Astrocyte of the hippocampus (primary cell): Measurements from ENCODE around the gene TNFRSF12A.
"Not testable (repeated sequence)": the region's sequence is repeated elsewhere in the genome, so short reads cannot be mapped to it uniquely, and the experiment has no call there.

Experiments
- DNase-seq: peaks from one replicate; pipeline ENCODE4 v3.0.0; 2011; ENCODE audit warnings: low read depth, low spot score

The TNFRSF12A gene

DNA sequence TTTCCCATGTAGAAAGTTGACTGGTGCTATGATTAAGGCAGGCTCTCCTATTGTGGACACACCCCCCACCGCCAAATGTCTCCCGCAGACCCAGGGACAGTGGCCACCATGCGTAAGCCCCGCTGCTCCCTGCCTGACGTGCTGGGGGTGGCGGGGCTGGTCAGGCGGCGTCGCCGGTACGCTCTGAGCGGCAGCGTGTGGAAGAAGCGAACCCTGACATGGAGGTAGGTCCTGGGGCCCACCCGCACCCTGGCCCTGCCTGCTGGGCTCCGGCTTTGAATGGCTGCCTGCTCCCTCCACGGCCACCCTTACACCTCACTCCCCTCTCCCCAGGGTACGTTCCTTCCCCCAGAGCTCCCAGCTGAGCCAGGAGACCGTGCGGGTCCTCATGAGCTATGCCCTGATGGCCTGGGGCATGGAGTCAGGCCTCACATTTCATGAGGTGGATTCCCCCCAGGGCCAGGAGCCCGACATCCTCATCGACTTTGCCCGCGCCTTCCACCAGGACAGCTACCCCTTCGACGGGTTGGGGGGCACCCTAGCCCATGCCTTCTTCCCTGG lies 29.8 kb downstream of the TNFRSF12A start:
- DNase-seq, result no peak

DNA sequence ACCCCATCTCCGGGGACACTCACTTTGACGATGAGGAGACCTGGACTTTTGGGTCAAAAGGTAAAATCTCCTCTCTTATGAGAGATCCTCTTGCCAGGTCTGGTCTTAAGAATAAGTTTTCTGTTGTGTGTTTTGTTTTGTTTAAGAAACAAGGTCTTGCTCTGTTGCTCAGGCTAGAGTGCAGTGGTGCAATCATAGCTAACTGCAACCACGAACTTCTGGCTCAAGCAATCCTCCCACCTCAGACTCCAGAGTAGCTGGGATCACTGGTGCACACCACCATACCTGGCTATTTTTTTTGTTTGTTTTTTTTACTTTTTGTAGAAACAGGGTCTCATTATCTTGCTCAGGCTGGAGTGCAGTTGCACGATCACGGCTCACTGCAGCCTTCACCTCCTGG lies 30.3 kb downstream of the TNFRSF12A start:
- DNase-seq, result no peak

DNA sequence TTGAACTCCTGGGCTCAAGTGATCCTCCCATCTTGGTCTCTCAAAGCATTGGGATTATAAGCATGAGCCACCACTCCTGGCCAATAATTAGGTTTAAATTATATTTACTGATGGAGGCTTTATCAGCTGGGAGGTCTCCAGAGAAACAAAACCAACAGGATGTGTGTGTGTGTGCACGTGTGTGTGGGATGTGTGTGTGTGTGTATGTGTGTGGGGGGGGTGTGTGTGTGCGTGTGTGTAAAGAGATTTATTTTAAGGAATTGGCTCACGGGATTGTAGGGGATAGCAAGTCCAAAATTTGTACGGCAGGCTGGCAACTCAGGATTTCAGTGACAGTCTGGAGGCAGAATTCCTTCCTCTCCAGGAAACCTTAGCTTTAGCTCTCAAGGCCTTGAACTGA lies 30.8 kb downstream of the TNFRSF12A start:
- no peak for DNase-seq

DNA sequence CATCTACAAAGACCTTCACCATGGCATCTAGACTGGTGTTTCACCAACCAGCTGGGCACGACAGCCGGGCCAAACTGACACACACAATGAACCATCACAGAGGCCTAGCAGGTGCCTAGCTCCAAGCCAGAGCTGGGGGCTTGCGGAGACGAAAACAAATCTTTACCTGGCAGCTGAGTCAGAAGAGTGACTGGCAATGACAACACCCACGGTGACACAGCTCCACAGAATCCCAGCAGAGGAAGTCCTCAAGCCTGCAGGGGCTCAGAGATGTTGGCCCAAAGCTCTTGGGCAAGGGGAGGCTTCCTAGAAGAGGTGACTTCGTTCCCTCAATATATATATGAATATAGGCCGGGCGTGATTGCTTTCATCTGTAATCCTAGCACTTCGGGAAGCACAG lies 31.3 kb downstream of the TNFRSF12A start:
- no peak for DNase-seq

DNA sequence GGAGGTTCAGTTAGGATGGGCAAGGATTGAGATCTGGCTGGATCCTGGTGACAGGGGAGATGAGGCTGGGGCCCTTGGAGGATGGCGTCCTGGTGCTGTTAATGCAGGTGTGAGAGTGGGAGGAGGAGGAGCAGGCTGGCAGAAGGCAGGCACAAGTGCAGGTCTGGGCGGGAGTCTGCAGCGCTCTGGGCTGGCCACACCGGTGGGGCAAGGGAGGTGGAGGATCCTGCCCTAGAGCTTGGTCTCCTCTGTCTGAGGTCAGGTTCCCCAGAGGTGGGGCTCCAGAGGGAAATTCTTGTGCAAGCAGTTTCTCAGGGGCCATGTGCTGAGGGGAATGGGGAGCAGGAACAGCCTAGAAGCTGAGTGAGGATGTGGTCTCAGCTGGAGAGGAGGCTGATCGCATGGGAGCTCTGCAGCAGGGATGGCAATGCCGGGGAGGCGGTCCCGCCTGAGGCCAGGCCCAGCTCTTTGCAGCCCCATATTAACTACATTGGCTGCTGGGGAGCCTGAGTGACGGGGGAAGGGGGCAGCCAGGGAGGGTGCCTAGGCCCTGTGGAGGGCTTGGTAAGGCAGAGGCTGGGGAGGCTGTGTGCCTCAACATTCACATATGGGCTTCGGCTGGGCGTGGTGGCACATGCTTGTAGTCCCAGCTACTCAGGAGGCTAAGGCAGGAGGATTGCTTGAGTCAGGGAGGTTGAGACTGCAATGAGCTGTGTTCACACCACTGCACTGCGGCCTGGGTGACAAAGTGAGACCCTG lies 32.6 kb downstream of the TNFRSF12A start:
- not testable (repeated sequence) for DNase-seq

DNA sequence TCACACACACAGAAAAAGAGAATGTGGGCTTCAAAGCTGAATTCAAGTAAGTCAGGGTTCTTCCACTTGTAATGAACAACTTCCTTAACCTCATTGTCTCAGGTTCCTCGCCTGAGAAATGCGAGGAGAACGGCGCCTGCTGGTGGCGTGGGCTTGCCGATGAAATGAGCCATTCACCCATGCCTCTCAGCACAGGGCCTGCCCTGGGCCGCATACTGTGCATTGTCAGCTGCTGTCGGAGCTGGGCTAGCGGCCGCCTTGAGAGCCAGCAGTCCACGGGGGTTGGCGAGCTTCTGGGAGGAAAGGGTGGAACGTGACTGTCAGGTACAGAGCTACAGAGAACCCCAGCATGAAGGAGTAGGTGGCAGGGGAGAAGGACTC lies 33.2 kb downstream of the TNFRSF12A start:
- not testable (repeated sequence) for DNase-seq

DNA sequence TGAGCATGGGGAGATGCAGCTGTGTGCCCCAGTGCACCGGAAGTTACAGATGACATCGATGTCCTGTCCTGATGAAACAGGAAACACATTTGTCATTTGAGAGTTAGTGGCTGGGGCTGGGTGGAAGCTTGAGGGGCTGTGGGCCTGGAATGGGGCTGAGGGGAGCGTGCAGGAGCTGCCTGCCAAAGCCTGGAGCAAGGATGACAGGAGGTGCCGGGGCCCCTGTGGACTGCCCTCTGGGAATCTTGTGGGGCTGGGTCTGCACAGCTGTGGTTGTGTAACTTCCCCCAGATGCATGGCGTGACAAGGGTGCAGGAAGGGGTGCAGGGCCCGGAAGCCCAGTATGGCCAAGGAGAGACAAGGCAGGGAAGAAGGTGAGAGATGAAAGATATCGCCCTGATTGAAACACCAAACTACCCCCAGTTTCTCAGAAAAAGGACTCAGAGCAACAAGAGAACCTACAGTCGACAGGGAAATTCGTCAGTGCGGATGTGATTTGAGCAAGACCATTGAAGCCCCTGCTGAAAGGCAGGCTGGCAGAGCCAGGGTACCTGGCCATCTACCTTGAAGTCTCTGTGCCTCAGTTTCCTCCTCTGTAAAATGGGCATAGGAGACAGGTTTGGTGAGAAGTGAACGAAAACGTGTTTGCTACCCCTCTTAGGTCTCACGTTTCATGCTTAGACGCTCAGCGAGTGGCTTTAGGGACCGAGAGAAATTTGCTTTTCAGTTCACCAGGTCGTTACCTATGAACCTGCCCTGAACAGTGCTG lies 35.0 kb downstream of the TNFRSF12A start:
- no peak for DNase-seq

DNA sequence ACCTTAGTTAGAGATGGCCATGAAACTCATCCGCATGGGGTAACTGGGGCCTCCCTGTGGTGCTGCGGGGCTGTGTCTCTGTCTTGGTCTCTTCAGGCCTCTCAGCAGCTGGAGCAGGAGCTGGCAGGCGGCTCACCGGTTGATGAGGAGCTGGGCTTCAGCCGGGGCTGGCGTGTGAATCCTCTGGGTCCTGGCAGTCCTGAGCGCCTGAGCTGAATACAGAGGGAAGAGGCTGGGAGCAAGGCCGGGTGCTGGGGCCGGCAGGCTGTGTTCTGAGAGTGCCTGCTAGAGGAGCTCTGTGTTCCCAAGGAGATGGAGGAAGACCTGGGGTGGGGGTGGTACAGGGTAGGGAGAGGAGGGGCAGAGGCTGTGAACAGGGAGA lies 35.6 kb downstream of the TNFRSF12A start:
- DNase-seq, result not testable (repeated sequence)

DNA sequence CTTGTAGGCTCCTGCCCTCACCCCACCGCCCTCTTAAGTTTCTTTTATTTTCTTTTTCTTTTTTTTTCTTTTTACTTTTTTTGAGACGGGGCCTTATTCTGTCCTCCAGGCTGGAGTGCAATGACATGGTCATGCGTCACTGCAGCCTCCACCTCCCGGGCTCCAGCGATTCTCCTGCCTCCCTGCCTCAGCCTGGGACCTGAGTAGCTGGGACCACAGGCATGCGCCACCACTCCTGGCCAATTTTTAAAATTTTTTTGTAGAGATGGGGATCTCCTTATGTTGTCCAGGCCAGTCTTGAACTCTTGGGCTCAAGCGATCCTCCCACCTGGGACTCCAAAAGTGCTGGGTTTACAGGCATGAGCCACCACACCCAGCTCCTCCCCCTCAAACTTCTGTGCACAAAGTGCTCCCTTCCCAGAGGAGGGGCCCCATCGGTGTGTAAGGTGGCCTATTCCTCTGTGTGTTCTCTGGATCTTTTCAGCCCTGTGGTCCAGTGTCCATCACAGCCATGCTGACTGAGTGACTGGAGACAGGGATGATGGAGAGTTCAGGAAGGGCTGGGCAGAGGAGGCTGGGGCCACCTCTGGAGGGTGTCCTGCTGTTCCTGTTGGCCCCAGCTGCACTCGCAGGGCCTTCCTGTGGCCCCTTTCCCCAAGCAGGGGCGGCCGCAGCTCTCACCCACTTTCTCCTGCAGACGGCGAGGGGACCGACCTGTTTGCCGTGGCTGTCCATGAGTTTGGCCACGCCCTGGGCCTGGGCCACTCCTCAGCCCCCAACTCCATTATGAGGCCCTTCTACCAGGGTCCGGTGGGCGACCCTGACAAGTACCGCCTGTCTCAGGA lies 36.4 kb downstream of the TNFRSF12A start:
- DNase-seq, result no peak

DNA sequence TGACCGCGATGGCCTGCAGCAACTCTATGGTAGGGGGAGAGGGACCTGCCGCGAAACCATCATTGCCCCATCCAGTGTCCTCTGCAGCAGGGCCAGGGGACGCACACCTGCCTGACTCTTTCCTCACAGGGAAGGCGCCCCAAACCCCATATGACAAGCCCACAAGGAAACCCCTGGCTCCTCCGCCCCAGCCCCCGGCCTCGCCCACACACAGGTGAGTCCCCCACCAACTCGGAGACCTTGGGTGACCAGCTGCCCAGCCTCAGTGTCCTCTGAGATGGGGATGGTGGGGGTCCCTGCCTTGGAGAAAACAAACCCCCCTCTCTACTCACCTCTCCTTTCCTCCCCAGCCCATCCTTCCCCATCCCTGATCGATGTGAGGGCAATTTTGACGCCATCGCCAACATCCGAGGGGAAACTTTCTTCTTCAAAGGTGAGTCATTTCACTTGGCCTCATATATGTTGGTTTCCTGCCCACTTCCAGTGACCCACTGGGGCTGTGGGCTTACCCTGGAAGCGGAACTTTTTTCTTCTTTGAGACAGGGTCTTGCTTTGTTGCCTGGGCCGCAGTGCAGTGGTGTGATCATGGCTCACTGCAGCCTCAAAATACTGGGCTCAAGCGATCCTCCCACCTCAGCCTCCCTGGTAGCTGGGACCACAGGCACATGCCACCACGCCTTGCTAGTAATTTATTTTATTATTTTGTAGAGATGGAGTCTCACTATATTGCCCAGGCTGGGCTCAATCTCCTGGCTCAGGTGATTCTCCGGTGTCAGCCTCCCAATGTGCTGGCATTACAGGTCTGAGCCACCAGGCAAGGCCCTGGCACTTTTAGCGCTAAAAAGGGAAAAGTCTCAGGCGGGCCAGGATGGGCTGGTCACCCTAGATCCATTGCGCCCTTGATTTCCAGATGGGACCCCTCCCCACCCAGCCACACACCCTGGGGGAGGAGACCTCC lies 37.3 kb downstream of the TNFRSF12A start:
- DNase-seq, result no peak

DNA sequence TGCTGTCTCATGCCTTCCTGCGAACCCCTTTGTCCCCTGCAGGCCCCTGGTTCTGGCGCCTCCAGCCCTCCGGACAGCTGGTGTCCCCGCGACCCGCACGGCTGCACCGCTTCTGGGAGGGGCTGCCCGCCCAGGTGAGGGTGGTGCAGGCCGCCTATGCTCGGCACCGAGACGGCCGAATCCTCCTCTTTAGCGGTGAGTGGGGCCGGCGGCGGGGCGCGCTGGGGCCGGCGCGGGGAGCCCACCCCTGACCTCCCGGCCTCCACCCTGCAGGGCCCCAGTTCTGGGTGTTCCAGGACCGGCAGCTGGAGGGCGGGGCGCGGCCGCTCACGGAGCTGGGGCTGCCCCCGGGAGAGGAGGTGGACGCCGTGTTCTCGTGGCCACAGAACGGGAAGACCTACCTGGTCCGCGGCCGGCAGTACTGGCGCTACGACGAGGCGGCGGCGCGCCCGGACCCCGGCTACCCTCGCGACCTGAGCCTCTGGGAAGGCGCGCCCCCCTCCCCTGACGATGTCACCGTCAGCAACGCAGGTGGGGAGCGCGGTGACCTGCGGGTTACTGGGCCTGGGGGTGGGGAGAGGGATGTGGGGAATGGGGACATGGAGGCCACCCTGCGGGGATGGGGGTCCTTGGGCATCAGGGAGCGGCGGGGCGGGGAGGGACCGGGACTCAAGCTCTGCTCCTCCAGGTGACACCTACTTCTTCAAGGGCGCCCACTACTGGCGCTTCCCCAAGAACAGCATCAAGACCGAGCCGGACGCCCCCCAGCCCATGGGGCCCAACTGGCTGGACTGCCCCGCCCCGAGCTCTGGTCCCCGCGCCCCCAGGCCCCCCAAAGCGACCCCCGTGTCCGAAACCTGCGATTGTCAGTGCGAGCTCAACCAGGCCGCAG lies 38.2 kb downstream of the TNFRSF12A start:
- DNase-seq, result peak; percentile 58

DNA sequence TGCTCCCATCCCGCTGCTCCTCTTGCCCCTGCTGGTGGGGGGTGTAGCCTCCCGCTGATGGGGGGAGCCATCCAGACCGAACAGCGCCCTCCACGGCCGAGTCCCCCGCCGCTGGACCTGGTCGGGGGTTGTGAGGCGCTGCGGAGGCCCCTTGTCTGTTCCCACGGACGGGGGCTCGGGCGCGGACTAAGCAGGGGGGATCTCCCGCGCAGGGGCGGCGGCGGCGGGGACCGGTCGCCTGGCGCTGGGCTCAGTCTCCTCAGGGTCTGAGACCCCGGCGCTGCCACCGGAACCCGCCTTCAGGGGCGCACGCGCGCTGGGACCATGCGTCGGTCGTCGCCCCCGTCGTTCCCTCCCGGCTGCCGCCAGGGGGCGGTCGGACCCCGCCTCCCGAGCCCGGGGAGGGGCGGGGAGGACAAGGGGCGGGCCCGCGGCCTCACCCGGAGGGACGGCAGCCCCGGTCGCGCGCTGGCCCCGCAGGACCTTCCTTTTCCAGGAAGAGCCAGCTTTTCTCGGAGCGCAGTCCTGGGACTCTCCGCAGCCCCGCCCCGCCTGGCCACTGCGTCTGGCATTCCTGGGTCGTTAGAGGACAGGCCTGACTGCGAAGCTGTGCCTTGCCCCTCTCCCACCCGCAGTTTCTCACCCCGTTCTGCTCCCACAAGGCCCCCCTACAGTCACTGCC lies 39.0 kb downstream of the TNFRSF12A start:
- DNase-seq, result peak; percentile 96

DNA sequence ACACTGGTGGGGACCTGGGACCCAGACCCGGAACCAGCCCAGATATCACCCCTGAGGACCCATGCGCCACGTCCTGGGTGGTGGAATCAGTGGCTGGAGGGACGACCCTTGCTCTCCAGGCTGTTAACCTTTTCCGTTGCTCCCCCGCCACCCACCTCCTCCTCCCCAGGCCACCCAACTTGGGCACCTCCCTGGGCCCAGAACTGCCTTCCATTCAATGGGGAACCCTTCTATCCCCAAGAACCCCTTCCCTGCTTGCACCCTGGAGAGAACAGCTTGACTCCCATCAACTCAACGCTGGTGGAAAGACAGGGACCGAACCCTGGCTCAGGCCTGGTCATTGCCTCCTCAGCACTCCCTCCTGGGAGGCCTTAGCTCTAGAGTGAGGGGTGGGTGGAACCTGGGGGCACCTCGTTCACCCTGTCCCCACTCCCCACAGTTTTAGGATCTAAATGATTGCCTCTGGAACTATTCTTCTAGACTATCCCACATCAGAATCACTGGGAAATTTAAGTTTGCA lies 39.6 kb downstream of the TNFRSF12A start:
- DNase-seq, result no peak

DNA sequence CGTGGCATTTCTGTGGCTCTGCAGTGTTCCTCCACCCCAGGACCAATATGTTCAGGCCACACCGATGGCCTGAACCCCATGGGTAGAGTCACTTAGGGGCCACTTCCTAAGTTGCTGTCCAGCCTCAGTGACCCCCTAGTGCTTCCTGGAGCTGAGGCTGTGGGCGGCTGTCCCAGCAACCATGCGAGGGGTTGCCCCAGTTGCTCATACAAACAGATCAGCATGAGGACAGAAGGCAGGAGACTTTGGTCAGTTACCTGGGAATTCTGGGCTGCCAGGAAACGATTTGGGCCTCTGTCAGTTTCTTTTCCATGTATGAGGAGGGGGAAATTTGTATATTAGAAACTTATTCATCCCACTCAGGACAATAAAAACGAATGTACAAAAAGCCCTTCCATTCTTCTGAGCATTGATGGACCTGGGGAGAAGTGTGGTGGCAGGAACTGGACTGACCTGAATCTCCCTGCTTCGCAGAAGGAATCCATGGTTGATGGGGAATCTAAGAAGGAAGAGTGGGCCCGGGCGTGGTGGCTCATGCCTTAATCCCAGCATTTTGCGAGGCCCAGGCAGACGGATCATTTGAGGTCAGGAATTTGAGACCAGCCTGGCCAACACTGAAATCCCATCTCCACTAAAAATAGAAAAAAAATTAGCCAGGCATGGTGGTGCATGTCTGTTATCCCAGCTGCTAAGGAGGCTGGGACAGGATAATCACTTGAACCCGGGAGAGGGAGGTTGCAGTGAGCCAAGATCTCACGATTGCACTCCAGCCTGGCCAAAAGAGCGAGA lies 40.4 kb downstream of the TNFRSF12A start:
- no peak for DNase-seq

DNA sequence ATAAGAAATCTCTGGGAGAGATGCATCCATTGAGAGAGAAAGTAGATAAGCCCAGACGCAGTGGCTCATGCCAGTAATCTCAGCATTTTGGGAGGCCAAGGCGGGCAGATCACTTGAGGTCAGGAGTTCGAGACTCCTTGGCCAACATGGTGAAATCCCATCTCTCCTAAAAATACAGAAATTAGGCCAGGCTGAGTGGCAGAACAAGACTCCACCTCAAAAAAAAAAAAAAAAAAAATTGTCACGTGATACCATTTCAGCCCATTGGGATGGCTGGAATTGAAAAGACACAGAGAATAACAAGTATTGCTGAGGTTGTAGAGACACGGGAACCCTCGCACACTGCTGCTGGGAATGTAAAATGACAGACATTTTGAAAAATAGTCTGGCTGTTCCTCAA lies 42.4 kb downstream of the TNFRSF12A start:
- DNase-seq, result no peak

DNA sequence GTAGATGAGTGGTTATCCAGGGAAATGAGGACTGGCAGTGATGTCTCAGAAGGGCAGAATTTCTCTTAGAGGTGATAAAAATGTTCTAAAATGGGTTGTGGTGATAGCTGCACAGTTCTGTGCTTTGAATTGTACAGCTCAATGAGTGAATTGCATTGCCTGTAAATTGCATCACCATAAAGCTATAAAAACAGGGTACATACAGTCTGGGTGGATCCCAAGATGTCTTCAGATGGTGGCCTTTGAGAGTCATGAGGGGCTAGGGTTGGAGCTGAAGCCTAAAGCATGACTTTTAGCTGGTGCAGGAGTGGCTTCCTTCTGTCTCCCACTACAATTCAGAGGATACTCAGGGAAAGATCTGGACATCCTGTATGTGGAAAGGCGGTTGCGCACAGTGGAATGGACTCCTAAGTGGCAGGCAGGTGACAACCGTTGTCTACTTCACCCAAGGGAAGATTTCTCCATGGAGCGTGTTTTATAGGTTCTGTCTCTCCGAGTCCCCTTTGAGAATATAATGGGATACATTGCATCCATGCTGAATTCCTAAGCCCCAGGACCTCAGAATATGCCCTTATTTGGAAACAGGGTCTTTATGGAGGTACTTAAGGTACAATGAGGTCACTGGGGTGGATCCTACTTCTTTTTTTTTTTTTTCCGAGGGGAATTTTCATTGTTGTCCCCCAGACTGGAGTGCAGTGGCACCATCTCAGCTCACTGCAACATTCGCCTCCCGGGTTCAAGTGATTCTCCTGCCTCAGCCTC lies 43.6 kb downstream of the TNFRSF12A start:
- no peak for DNase-seq

DNA sequence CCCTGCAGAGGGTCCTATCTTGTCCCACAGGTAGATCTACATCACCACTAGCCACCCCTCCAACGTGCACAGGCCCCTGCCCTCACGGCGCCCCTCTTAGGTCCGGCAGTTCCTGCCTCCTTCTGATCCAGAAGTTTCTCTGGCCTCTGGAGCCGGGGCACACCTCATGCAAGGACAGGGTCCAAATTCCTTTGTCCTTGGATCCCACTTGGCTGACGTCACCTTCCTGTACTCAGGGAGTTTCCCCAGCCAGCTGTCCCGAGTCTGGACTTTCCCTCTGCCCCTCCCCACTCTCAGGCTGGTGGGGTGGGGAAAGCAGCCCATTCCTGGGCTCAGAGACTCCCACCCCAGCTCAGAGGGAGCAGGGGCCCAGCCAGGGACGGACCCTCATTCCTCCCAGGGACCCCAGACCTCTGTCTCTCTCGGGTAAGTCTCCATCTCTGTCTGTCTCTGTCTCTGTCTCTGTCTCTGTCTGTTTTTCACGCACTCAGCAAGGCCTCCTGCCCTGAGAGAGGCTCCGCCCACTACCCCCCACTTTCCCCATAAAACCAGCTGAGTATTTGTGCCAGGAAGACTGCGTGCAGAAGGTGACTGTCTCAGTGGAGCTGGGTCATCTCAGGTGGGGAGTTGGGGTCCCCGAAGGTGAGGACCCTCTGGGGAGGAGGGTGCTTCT lies 45.0 kb downstream of the TNFRSF12A start, which contains the start of gene IL32:
Gene IL32, plus strand, starts transcription at position 572 of the 673 bp plus-strand sequence. CDS start 172 bp downstream, outside the sequence.
- peak; percentile 85 for DNase-seq
